RPMI7951 (cell line): Measurements from ENCODE around the gene AKR1B1. TPM values are rescaled to one million over a fixed set of nuclear protein-coding genes. Genes with fewer than 3 reads are reported as not detected.

Experiments used
- DNase-seq: peaks from one replicate; pipeline ENCODE4 v3.0.0-alpha.2; 2012; ENCODE audit warnings: low read depth
- total RNA-seq: library from RNA; depleted of rRNA; stranded (reverse); fragments of >200 nt; shearing (Covaris generic); gene quantifications from 2 replicates; pipeline ENCODE4 v1.2.3, GENCODE V29; 2014

Gene AKR1B1
- total RNA-seq, 1 experiment from 2014 or later, result 358 TPM

DNA sequence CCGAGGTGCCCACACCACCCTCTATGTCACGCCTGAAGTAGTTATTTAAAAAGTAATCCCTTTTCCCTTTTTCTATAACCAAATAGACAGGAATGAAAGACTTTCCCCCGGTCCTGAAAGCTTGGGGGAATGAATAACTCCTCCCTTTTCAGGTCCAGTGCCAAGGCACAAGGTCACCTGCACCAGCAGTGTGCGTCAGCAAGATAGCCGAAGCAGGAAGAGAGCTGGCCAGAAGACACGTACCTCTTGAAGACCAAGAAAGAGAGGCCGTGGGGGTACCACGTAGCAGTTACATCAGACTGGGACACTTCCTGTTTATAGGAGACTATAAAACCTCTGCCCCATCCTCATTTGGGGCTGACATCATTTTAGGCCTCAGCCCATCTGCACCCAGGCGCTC is 10.7 kb upstream of the AKR1B1 start:
- no peak for DNase-seq

GRCh38 chr7:134468475-134468874 is 9.6 kb upstream of the AKR1B1 start:
- DNase-seq, result no peak

- no peak for DNase-seq
Measured at GRCh38 chr7:134468054-134468453, 9.2 kb upstream of the AKR1B1 start.

DNA sequence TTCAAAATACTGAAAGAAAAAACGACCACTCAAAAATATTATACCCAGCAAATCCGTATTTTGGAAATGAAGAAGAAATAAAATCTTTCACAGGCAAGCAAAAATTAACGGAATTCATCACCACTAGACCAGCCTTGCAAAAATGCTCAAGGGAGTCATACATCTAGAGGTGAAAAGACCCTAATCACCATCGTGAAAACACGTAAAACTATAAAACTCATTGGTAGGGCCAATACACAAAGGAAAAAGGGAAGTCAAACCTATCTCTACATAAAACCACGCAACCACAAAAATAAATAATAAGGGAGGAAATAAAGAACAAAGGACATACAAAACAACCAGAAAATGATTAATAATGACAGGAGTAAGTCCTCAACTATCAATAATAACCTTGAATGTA is 6.6 kb upstream of the AKR1B1 start:
- DNase-seq, result no peak

GRCh38 chr7:134464496-134464895 is 5.6 kb upstream of the AKR1B1 start:
- no peak for DNase-seq

DNA sequence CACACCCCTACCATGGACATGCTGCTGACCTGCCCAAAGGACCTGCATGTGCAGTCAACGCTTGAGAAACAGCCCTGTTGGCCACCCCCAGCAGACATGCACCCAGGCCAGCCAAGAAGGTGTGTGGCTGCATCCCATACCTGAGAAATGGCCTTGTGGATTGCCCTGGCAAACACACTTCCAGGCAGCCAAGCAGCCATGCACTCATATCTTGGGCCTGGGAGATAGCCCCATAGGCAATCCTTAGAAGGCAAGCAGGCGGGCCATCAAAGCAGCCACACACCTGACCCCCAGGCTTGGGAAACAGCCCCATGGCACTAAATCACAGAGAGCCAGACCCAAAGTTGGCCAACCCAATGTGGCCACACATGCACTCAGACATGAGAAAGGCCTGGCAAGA is 4.9 kb upstream of the AKR1B1 start:
- DNase-seq, result no peak

GRCh38 chr7:134462337-134462925 is 3.5 kb upstream of the AKR1B1 start:
- peak; percentile 84 for DNase-seq

GRCh38 chr7:134461916-134462315 is 3.0 kb upstream of the AKR1B1 start:
- DNase-seq, result peak; percentile 24

DNA sequence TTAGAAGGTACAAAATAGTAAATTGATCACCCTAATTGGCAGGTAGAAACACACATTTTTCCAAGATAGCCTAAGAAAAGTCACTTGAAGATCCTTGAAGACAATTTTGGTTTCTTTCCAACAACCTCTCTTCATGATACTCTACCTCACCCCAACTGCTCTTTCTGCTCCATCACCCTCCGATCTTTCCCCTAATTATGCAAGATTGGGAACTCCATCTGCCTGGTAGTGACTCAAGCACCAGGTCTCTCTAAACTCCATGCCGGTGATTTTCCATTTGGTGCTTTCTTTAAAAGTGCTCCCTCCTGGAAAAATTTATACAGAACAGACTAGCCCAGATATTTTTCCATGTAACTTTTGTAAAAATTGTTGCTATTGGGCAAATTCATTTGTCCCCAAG is 1.1 kb upstream of the AKR1B1 start:
- peak; percentile 79 for DNase-seq

- peak; percentile 55 for DNase-seq
Measured at GRCh38 chr7:134458341-134458805, 527 bp downstream of the AKR1B1 start.

DNA sequence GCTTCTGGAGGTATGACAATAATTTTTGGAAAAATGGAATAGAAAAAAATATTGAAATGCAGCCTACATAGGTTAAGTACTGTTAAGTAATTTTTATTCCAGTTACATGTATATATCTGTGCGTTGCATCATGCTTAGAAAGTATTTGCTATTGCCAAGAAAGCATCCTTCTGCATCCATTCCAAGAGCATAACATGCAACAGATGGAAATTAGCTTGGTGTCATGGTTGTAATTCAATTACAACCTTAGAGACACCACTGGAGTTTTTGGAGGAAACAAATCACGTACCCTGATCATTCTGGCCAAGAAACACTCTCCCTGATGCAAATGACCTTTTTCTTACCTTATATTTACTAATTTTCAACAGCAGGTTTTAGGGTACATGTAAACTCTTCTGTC is 1.7 kb downstream of the AKR1B1 start:
- no peak for DNase-seq

DNA sequence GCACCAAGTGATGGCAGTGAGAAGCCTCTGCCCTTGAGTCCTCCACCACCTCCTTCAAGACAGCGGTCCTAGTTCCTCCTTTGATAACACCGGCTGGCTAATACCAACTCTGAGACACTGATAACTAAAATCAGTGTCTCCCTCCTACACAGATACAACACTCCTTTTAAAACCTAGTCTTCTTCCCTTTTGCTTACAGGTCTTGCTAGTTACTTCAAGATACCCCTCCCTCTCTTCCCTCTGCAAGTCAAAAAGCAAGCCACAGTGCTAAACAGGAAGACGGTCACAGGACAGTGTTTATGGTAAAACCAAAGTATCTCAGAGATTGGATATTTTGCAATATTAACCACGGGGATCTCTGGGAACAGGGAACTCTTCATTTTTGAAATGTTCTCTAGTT is 4.6 kb downstream of the AKR1B1 start:
- no peak for DNase-seq

DNA sequence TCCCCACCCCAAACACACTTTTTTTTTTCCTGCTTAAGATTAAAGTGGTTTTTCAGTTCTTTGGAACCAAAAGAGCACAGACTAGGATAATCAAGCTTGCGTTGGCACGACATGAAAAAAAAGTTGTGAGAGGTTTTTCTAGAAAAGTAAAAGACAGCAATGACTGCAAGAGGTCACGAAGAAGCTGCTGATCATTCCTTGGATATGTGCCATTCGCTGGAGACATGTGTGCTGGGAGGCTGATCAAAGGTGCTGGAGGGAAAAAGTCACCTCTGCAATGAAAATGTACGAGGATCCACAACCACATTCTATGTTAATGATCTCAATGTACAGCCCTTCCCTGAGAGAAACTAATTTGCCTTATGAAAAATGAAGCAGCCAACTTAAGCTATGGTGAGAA is 5.4 kb downstream of the AKR1B1 start:
- no peak for DNase-seq

DNA sequence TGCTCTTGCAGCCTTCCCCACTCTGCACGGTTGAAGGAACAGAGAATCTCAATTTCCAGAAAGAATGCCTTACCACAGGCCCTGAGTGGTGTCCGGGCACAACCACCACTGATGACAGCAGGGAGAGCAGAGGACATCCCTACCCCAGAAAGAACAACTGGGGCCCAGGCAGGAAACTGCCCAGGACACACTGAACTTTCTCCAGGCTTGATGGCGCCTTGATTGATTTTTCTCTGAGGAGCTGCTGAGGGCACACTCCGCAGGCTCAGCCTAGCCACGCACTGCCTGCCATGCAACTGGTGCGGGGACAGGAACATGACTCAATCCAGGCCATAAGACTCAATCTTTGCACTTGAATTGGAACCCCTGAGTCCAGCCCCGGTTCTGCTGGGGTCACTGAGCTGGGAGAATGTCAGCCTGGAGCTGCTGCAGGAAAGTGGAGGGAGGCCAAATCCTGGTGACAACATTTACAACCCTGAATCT is 5.9 kb downstream of the AKR1B1 start:
- DNase-seq, result peak; percentile 58

DNA sequence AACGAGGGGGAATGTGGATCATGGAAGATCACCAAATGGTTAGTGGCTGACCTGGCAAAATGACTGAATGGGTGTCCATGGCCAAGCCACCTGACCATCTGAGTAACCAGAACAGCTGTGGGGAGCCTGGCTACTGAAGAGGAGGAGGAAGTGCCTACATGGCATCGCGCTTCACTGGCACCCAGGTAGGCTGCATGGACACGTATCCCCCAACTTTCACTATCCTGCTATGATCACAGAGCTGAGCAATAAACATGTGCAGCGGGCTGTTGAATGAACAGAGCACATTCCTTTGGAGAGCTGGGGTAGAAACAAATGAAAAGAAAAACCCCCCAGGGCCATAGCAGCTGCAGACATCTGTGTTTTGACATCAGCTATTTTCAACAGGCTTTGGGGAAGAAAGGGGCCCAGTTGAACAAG is 6.5 kb downstream of the AKR1B1 start:
- peak; percentile 93 for DNase-seq

- no peak for DNase-seq
Measured at GRCh38 chr7:134451656-134452055, 7.2 kb downstream of the AKR1B1 start.

- peak; percentile 84 for DNase-seq
Measured at GRCh38 chr7:134450294-134451000, 8.5 kb downstream of the AKR1B1 start.

DNA sequence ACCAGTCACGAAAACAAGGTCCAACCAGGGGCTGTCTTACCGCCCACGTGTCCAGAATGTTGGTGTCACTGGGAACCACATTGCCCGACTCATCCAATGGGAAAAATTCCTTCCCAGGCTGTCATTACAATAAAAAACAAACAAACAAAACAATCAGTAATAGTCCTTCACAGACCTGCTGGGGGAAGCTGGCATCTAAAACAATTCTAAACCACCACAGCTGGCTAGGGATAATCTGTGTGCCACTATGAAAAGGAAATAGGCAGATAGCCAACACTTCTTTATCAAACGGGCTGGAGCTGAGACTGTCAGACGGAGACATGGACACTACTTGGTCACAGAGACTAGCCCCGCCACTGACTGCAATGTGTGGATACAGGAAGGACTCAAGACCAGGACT is 9.2 kb downstream of the AKR1B1 start:
- peak; percentile 54 for DNase-seq

DNA sequence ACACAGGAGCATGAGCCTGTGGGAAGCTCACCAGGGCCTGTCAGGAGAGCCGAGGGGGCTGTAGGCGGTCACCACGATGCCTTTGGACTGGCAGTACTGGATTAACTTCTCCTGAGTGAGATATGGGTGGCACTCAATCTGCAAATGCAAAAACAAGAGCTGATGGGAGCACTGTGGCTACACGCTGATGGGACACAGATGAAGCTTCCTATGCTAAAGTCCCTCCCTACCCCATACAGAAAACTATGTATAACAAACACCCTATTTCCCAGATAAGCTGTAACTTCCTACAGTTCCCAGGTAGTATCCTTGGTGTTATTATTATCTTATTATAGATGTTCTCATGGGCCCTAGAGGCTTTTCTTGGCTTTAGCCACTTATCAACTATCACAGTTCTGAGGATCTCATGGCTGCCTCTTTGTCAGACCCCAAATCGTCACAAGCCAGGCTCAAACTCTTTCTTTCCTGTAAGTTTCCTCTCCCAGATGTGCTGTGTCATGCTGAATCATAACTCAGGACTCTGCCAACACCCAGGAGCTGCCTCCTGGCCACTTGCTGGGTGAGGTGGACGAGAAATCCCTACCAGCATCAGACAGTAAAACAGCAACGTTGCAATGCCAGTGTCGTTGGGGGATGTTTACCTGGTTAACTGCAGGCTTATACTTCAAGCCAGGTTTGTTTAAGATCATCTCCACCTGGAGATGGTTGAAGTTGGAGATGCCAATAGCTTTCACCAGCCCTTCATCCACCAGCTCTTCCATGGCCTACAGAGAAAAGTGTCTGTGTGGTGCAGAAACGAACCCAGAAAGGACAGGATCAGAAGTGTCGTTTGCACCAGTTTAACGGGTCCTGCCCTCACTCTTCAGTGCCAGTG is 10.3 kb downstream of the AKR1B1 start:
- DNase-seq, result peak; percentile 95

DNA sequence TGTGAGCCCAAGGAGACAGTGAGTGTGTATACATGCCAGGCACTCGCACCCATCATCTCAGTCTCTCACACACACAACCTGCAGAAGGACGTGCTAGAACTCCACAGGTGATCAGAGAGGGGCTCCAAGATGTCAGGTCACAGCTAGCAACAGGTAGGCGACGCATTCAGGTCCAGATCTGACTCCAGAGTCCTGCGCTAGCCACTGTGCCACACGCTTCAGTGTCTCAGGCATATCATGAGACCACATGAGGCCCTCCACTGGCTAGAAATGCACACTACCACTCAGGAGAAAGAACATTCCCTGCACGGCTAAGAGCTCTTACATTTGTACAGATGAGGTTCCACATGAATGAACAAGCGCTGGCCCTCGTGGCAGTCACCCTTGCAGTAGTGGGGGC is 11.5 kb downstream of the AKR1B1 start:
- DNase-seq, result no peak

DNA sequence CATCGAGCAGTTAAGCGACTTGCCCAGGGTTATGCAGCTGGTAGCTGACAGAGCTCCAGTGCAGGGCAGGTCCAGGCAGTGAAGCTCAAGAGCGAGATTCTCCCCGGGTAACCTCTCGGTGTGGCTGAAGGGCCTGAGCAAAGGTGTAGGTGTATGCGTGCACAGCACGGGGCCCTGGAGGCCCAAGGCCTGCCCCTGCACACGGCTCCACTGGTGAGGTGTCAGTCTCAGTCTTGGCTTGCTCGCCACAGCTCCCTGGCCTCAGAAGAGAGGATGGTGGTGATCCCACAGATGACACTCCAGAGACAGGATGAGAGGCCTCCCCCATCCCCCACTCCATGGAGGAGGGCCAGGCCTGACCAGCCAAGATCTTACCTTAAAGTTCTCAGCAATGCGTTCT is 12.0 kb downstream of the AKR1B1 start:
- DNase-seq, result no peak

DNA sequence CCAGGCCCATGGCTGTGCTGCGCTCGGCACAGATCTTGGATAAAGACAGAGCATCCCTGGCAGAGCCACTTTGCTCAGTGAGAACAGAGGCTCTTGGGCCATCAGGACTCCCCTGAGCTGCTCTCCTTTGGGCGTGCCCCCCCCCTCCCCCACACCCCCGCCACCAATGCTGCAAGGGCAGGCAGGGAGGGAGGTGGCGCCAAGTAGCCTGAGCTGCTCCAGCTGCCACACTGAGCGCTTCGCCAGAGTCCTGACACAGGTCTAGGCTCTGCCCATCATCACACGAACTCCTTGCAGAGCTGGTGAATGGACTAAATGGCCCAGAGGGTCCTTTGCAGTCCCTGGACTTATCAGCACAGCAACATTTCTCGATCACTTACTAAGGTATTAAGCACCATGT is 12.5 kb downstream of the AKR1B1 start:
- DNase-seq, result no peak

DNA sequence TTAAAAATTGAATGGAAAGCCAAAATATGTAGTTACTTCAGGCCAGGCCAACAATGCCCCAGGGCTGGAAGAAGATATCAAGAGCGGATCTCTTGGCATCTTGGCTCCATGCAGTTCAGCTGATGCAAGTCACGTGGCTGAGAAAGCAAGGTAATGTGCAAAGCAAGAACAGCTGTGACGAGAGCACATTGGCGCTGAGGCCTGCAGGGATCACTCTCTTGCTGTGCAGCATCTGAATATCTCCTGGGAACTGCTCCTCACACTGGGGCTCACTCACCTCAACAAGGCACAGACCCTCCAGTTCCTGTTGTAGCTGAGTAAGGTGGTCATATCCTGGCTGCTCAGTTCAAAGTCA is 14.0 kb downstream of the AKR1B1 start:
- DNase-seq, result peak; percentile 35
